Neural cell (in vitro differentiated cells): Measurements from ENCODE around the gene PDCD1LG2. TPM values are rescaled to one million over a fixed set of nuclear protein-coding genes. Genes with fewer than 3 reads are reported as not detected.
"Not testable (repeated sequence)": the region's sequence is repeated elsewhere in the genome, so short reads cannot be mapped to it uniquely, and the experiment has no call there.

ENCODE experiments used
- H2AFZ ChIP-seq: fragments of 200-600, 300-800 bp; sonication (generic), shearing (Covaris generic); 2 replicates; pipeline ENCODE4 v1.6.0; 2014; ENCODE audit warnings: low read depth, mild to moderate bottlenecking, antibody characterized with exemption, low read length, moderate library complexity
- H3F3A ChIP-seq: fragments of 200-600 bp; shearing (Covaris generic); 2 replicates; pipeline ENCODE4 v1.6.1; 2016; ENCODE audit warnings: mild to moderate bottlenecking, moderate library complexity, mixed read lengths, antibody characterized with exemption, low read length; ENCODE audit not compliant: insufficient read depth, poor library complexity, severe bottlenecking
- H3K27ac ChIP-seq: fragments of 200-600, 300-800 bp; sonication (generic), shearing (Covaris generic); 2 replicates; pipeline ENCODE4 v1.5.1; 2014; ENCODE audit warnings: mild to moderate bottlenecking, low read length, moderate library complexity
- H3K27me3 ChIP-seq: fragments of 300-800, 200-600 bp; sonication (generic), shearing (Covaris generic); 2 replicates; pipeline ENCODE4 v1.6.0; 2014; ENCODE audit warnings: mild to moderate bottlenecking, low read depth, low read length, moderate library complexity; ENCODE audit not compliant: insufficient read depth
- H3K36me3 ChIP-seq: fragments of 300-800, 200-600 bp; sonication (generic), shearing (Covaris generic); 2 replicates; pipeline ENCODE4 v1.5.1; 2014; ENCODE audit warnings: mild to moderate bottlenecking, antibody characterized with exemption, low read length, moderate library complexity; ENCODE audit not compliant: insufficient read depth
- H3K4me2 ChIP-seq: fragments of 300-800, 200-600 bp; sonication (generic), shearing (Covaris generic); 2 replicates; pipeline ENCODE4 v1.6.0; 2014; ENCODE audit warnings: mild to moderate bottlenecking, low read length
- H3K4me3 ChIP-seq: fragments of 300-800, 200-600 bp; sonication (generic), shearing (Covaris generic); 2 replicates; pipeline ENCODE4 v1.5.1; 2014; ENCODE audit warnings: mild to moderate bottlenecking, low read length, moderate library complexity
- H3K79me2 ChIP-seq: fragments of 200-600 bp; shearing (Covaris generic); replicated peaks from 2 replicates; pipeline ENCODE4 v1.6.0; 2014; ENCODE audit warnings: mild to moderate bottlenecking, low read length, moderate library complexity; ENCODE audit not compliant: insufficient read depth
- H3K9ac ChIP-seq: fragments of 300-800, 200-600 bp; sonication (generic), shearing (Covaris generic); 2 replicates; pipeline ENCODE4 v1.6.1; 2016; ENCODE audit warnings: mild to moderate bottlenecking, low read length, mixed read lengths
- H3K9me2 ChIP-seq: fragments of 200-600 bp; shearing (Covaris generic); 2 replicates; pipeline ENCODE4 v1.6.1; 2016; ENCODE audit warnings: mild to moderate bottlenecking, low read length, mixed read lengths; ENCODE audit not compliant: insufficient read depth
- H3K9me3 ChIP-seq: fragments of 200-600, 300-800 bp; sonication (generic), shearing (Covaris generic); 2 replicates; pipeline ENCODE4 v1.6.1; 2016; ENCODE audit warnings: mild to moderate bottlenecking, mixed run types, low read length, moderate library complexity, mixed read lengths
- H4K20me1 ChIP-seq: fragments of 200-600 bp; shearing (Covaris generic); 2 replicates; pipeline ENCODE4 v1.6.1; 2016; ENCODE audit warnings: mild to moderate bottlenecking, mixed run types; ENCODE audit not compliant: insufficient read depth
- CTCF ChIP-seq: fragments of 450-650 bp; IDR thresholded peaks from 2 replicates; pipeline ENCODE4 v1.5.1; 2014; ENCODE audit warnings: antibody characterized with exemption, mild to moderate bottlenecking, moderate library complexity; ENCODE audit not compliant: poor library complexity, severe bottlenecking
- EP300 ChIP-seq: fragments of 450-650 bp; conservative IDR thresholded peaks from 2 replicates; pipeline ENCODE4 v1.6.1; 2014; ENCODE audit warnings: antibody characterized with exemption, mild to moderate bottlenecking, moderate library complexity; ENCODE audit not compliant: poor library complexity, severe bottlenecking
- EZH2 ChIP-seq: fragments of 200-600, 300-800 bp; shearing (Covaris generic), sonication (generic); IDR thresholded peaks from 2 replicates; pipeline ENCODE4 v1.6.1; 2014; ENCODE audit warnings: antibody characterized with exemption, low read length, borderline replicate concordance, mild to moderate bottlenecking; ENCODE audit not compliant: insufficient read depth, poor library complexity, severe bottlenecking
- MXI1 ChIP-seq: fragments of 450-650 bp; conservative IDR thresholded peaks from 2 replicates; pipeline ENCODE4 v1.6.1; 2014; ENCODE audit warnings: antibody characterized with exemption, mild to moderate bottlenecking; ENCODE audit not compliant: poor library complexity, severe bottlenecking
- POLR2AphosphoS5 ChIP-seq: IDR thresholded peaks from 2 replicates; pipeline ENCODE4 v1.6.1; 2012
- RAD21 ChIP-seq: fragments of 450-650 bp; conservative IDR thresholded peaks from 2 replicates; pipeline ENCODE4 v1.6.1; 2014; ENCODE audit warnings: antibody characterized with exemption, mild to moderate bottlenecking, moderate library complexity
- REST ChIP-seq: IDR thresholded peaks from 2 replicates; pipeline ENCODE4 v1.6.1; 2012; ENCODE audit warnings: borderline replicate concordance
- SMC3 ChIP-seq: fragments of 450-650 bp; conservative IDR thresholded peaks from 2 replicates; pipeline ENCODE4 v1.6.1; 2014; ENCODE audit warnings: antibody characterized with exemption, mild to moderate bottlenecking, moderate library complexity; ENCODE audit not compliant: poor library complexity
- TAF1 ChIP-seq: IDR thresholded peaks from 2 replicates; pipeline ENCODE4 v1.6.1; 2012; ENCODE audit warnings: low read depth
- polyA plus RNA-seq: library from polyadenylated mRNA; depleted of rRNA; stranded (reverse); fragments of >200 nt; gene quantifications from 2 replicates; pipeline ENCODE4 v1.2.3, GENCODE V29; 2014

The PDCD1LG2 gene
- polyA plus RNA-seq, 1 donor from 2014 or later: not detected

GRCh38 chr9:5493679-5494511 is 16.4 kb upstream of the PDCD1LG2 start:
- TF ChIP-seq CTCF (no peak), EZH2 (no peak), REST (no peak), EP300 (no peak), RAD21 (no peak), MXI1 (no peak), POLR2AphosphoS5 (no peak), TAF1 (no peak), SMC3 (no peak)
- Histone ChIP-seq H3F3A (no peaks in the 10 kb centered on the region), H3K27me3 (no peaks in the 10 kb centered on the region), H3K4me3 (no peak overlapping the region), H3K36me3 (no peaks in the 10 kb centered on the region), H3K4me2 (no peak overlapping the region), H3K79me2 (no peaks in the 10 kb centered on the region), H3K27ac (no peak overlapping the region), H2AFZ (no peak overlapping the region), H3K9ac (no peak overlapping the region), H3K9me3 (no peaks in the 10 kb centered on the region), H3K9me2 (no peaks in the 10 kb centered on the region), H4K20me1 (no peaks in the 10 kb centered on the region)

GRCh38 chr9:5494765-5495164 is 15.6 kb upstream of the PDCD1LG2 start:
- not testable (repeated sequence) for H4K20me1 ChIP-seq, H3K4me2 ChIP-seq, H3F3A ChIP-seq, H3K79me2 ChIP-seq, H3K27me3 ChIP-seq, H3K4me3 ChIP-seq, H3K9me3 ChIP-seq, H3K36me3 ChIP-seq, H3K9me2 ChIP-seq, H3K9ac ChIP-seq, H2AFZ ChIP-seq, H3K27ac ChIP-seq
